ENCODE data around the gene IL22. TPM values are rescaled to one million over a fixed set of nuclear protein-coding genes. Genes with fewer than 3 reads are reported as not detected.

The IL22 gene
- not detected in 2 replicates for total RNA-seq (2014; rRNA removed; shearing (Covaris generic))
- polyA plus RNA-seq (2015; cell fraction: cytosol; rRNA removed): not detected in 2 replicates
- polyA plus RNA-seq (2015; cell fraction: nucleus; rRNA removed): not detected in 2 replicates

GRCh38 chr12:68253504-68253903, at the start of gene IL22:
IL22 (minus strand) TSS chr12:68253604; CDS start chr12:68253448, 156 bp downstream.
- DNase-seq (ENCODE audit: low read depth, low spot score): no peak
- in situ Hi-C loops (cut with HindIII; ENCODE audit: low pct_unique_long_range_greater_than_20kb, low sequenced_read_pairs): no loop called here

DNA sequence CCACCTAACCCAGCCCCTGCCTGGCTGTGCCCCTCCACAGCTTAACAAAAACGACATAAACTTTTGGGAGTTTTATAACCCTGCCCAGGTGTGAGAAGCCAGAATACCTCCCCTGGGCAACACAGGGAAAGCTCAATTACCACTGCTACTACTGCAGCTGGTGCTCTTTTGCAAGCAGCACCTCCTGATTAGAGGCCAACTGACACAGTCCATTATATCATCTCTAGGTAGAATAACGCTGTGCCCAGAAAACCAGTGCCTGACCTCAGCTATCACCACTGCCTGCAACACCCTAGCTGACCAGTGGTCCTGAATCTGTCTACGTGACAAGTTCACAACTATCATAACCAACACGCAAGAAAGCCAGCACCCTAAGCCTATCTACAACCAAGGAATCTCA, 44.5 kb upstream of the IL22 start:
- no peak for DNase-seq (ENCODE audit: low read depth, low spot score)
- in situ Hi-C loops (cut with HindIII; ENCODE audit: low pct_unique_long_range_greater_than_20kb, low sequenced_read_pairs): no loop called here

GRCh38 chr12:68294251-68294650, 40.8 kb upstream of the IL22 start:
- DNase-seq (ENCODE audit: low read depth, low spot score): no peak
- in situ Hi-C loops (cut with HindIII; ENCODE audit: low pct_unique_long_range_greater_than_20kb, low sequenced_read_pairs): no loop called here

DNA sequence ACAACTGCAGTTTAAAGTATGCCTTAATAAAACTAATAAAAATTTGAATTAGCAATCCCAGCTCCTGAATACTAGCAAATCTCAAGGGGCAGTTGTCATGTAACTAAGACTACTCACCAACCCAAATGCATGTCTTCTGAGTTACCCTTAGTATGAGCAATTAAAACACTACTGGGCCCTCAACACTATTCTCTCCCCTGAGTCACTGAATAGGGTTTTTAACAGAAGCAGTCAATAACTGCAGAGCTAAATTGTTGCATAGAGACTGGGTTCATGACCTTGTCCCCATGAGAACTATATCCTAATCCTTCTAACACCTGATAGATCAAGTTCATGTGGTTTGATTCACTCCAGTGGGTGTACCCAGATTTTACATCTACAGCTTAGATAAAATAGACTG, 39.9 kb upstream of the IL22 start:
- in situ Hi-C loops (cut with HindIII; ENCODE audit: low pct_unique_long_range_greater_than_20kb, low sequenced_read_pairs): no loop called here
- no peak for DNase-seq (ENCODE audit: low read depth, low spot score)

DNA sequence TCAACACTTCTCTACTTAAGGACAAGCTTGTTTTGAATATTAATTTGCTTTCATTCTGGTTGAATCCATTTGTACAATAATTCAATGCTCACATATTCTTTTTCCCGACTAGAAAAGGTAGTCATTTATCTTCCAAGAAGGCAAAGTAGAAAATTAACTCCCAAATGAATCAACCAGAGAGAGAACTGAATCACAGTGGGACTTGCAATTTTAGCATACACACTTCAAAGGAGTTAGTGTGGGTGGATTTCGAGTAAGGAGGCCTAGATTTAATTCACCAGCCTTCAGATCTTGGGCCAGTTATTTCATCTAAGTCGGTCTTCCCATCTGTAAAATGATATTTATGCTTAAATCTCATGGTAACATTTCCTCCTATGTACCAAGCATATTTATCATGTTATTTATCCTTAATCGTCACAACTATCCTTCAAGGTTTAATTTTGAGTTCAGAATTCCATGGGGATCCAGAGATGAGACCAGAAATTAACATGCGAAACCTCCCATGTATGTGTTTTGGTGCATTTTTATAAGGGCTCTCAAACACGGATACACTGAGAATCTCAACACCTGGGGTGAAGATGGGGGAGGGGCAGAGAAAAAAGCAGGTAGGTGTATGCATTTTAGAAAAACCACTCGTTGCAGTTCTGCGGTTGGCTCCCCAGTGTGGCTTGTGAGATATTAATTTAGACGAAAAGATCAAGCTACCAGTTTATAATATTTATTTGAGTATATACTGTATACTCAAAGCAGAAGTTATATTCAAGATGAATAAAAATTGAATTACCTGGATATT, 38.9 kb upstream of the IL22 start:
- DNase-seq (ENCODE audit: low read depth, low spot score): no peak
- in situ Hi-C loops (cut with HindIII; ENCODE audit: low pct_unique_long_range_greater_than_20kb, low sequenced_read_pairs): no loop called here

DNA sequence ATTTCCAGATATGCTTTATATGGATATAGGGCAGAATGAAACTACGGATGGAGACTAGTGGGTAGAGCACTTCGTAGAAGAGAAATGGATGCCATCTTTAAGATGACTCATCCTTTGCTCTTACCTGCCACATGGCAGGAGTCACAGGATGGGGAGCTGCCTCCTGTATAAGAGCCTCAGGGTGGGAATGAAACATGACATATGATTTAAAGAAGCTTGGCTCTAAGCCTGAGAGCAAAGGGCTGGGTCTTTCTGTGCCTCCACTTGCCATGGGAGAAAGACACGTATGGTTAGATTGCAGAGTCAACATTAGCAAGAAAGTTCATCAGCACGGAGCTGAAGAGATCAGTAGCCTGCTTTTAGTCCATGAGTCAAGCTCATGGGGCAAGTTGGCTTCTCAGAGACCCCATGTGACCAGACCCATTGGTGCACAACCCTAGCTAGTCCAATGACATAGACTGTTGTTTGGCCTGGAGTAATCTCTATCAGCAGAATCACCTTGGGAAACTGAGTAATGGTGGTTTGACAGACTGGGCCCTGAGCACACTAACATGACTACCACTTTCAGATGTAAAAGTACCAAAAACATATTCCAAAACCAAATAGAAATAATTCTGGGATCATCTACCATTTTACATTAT, 38.1 kb upstream of the IL22 start:
- in situ Hi-C loops (cut with HindIII; ENCODE audit: low pct_unique_long_range_greater_than_20kb, low sequenced_read_pairs): no loop called here
- peak; percentile 20 for DNase-seq (ENCODE audit: low read depth, low spot score)

GRCh38 chr12:68290126-68290525, 36.7 kb upstream of the IL22 start:
- DNase-seq (ENCODE audit: low read depth, low spot score): no peak
- in situ Hi-C loops (cut with HindIII; ENCODE audit: low pct_unique_long_range_greater_than_20kb, low sequenced_read_pairs): no loop called here

DNA sequence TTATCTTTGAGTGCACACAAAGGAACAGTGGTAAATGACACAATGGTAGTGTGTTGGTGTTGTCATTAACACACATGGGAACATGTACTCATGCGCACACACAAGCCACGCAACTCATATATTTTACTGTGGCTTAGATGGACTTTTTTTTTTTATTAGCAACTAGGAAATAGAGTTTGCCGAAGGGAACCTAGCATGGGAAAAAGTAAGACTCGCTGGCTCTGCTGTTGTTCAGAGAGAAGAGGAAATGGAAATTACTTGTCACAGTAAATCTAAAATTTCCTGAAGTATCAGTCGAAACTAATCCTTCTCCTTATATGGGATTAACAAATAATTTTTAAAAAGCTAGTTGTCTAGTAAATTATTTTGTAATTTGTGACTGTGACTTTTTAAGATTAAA, 33.7 kb upstream of the IL22 start:
- in situ Hi-C loops (cut with HindIII; ENCODE audit: low pct_unique_long_range_greater_than_20kb, low sequenced_read_pairs): no loop called here
- no peak for DNase-seq (ENCODE audit: low read depth, low spot score)

- in situ Hi-C loops (cut with HindIII; ENCODE audit: low pct_unique_long_range_greater_than_20kb, low sequenced_read_pairs): no loop called here
- no peak for DNase-seq (ENCODE audit: low read depth, low spot score)
Observed at GRCh38 chr12:68286396-68286795, 33.0 kb upstream of the IL22 start.

DNA sequence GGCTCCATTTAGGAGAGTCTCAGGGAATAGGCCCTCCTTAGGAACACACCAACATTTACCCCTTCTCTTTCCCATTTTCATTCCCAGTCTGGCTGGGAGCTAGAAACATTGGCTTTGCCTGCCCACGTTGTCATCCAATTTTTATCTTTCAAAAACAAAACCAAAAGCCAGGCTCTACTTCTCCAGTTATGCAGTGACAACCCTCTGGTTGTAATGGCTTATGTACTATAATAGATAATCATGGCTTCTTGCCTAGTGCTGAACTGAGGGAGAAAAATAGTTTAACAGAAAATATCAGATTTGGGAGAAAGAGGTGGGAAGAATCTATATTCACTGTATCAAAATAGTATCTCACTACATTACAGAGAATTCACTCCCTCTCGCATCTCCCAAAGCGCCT, 32.1 kb upstream of the IL22 start:
- in situ Hi-C loops (cut with HindIII; ENCODE audit: low pct_unique_long_range_greater_than_20kb, low sequenced_read_pairs): no loop called here
- no peak for DNase-seq (ENCODE audit: low read depth, low spot score)

DNA sequence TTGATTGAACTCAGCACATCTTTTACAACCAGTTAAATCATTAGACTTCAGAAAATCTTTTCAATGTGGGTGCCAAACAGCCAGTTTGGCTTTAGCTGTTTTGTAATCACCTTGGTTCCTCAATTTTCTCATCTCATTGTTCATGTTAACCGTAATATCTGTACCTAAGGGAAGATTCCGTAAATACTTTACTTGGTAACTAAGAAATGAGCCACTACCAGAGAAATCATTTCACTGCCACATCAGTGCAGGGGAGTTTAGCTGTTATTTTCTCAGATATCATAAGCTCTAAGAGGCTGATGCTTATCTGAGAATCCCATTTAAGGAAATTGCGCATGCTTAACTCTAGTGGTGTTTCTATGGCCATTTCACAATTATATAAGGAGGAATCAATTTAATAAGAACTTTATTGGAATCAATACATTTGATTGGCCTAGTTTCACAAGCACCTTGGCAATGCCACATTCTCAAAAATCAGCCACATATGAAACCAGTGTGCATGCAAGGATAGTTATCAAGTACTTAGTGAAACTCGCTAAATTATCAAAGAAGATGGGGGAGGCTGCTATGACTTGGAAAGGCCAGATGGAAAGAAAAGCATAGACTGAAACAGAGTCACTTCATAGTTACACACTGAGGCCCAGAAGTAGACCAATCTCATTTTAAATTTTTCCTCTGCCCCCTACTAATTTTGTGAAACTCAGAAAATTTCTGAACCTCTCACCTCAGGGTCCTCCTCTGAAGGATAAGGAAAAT, 28.1 kb upstream of the IL22 start:
- no peak for DNase-seq (ENCODE audit: low read depth, low spot score)
- in situ Hi-C loops (cut with HindIII; ENCODE audit: low pct_unique_long_range_greater_than_20kb, low sequenced_read_pairs): no loop called here

DNA sequence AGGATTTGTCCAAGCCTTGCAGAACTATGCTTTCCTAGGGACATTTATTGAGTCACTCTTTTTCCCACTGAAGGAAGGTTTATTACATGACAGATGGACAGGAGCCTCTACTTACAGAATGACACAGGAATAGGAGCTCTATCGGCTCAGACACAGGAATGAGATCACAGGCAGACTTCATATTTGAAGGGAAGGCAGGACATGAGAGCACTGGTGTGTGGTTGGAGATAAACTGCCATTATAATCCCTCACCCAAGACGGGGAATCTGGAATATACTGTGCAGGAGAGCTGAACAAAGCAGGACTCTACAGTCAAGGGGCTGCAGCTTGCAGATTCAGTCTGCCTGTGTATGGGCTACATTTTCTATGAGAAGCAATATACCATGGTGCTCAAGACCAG, 26.8 kb upstream of the IL22 start:
- DNase-seq (ENCODE audit: low read depth, low spot score): no peak
- in situ Hi-C loops (cut with HindIII; ENCODE audit: low pct_unique_long_range_greater_than_20kb, low sequenced_read_pairs): no loop called here

GRCh38 chr12:68279227-68280054, 26.0 kb upstream of the IL22 start:
- in situ Hi-C loops (cut with HindIII; ENCODE audit: low pct_unique_long_range_greater_than_20kb, low sequenced_read_pairs): no loop called here
- DNase-seq (ENCODE audit: low read depth, low spot score): no peak

- in situ Hi-C loops (cut with HindIII; ENCODE audit: low pct_unique_long_range_greater_than_20kb, low sequenced_read_pairs): no loop called here
- no peak for DNase-seq (ENCODE audit: low read depth, low spot score)
Observed at GRCh38 chr12:68276402-68276930, 23.1 kb upstream of the IL22 start.

DNA sequence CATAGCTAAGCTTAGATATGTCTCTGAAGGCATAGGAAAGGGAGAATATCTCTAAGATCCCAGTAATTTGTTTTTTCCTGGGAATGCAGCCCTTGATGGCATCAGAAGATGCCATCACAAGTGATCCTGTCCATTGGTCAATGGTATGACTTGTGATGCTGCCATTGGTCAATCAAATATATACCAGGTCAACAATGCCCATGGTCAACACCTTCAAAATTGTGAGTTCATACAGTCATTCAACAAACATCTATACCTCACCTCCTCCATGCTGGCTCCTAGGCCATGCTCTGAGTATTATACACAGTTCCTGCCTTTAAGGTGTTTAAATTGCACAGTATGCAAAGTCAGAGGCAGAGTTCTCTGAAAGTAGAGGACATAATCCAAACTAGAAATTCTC, 19.3 kb upstream of the IL22 start:
- in situ Hi-C loops (cut with HindIII; ENCODE audit: low pct_unique_long_range_greater_than_20kb, low sequenced_read_pairs): no loop called here
- no peak for DNase-seq (ENCODE audit: low read depth, low spot score)

DNA sequence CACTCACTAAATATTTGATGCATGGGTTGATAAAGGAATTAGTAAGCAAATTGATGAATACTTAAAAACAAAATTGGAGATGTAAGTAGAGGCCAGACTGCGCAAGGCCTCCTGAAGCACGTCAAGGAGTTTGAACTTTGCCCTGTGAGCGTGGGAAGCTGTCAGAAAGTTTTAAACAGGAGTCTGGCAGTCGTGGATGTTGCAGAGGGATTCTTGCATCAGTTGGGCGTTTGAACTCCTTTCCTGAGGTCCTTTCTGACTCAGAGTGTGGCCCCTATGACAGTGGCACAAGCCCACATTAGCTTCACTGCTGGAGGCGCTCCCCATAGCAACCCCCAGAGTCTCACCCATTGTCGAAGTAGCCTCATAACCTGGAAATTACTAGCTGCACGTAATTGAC, 17.9 kb upstream of the IL22 start:
- in situ Hi-C loops (cut with HindIII; ENCODE audit: low pct_unique_long_range_greater_than_20kb, low sequenced_read_pairs): no loop called here
- DNase-seq (ENCODE audit: low read depth, low spot score): no peak

GRCh38 chr12:68270358-68270757, 17.0 kb upstream of the IL22 start:
- in situ Hi-C loops (cut with HindIII; ENCODE audit: low pct_unique_long_range_greater_than_20kb, low sequenced_read_pairs): no loop called here
- no peak for DNase-seq (ENCODE audit: low read depth, low spot score)

Measured in SK-MEL-5 (cell line).